GM19239 (cell line): Measurements from ENCODE around the gene KDM4C.
"Not testable (repeated sequence)": the region's sequence is repeated elsewhere in the genome, so short reads cannot be mapped to it uniquely, and the experiment has no call there.

Experiments used
- DNase-seq: peaks from one replicate; pipeline ENCODE4 v3.0.0; 2011; ENCODE audit warnings: low spot score; ENCODE audit not compliant: insufficient read length
- FAIRE-seq: peaks from 2 replicates; lab custom pipeline; 2011; peaks lifted over from hg19 to GRCh38; lab: Jason Lieb, UNC

Gene KDM4C

GRCh38 chr9:7003861-7004260 is 246.1 kb downstream of the KDM4C start:
- DNase-seq = no peak
- FAIRE-seq = no peak

GRCh38 chr9:7006417-7006816 is 248.6 kb downstream of the KDM4C start:
- DNase-seq (no peak), FAIRE-seq (no peak)

GRCh38 chr9:7008411-7008810 is 250.6 kb downstream of the KDM4C start:
- DNase-seq (no peak), FAIRE-seq (no peak)

GRCh38 chr9:7009065-7009464 is 251.3 kb downstream of the KDM4C start:
- FAIRE-seq = no peak

GRCh38 chr9:7011395-7012067 is 253.8 kb downstream of the KDM4C start:
- DNase-seq = no peak
- no peak for FAIRE-seq

More at GRCh38 chr9:7009065-7009464, 251.3 kb downstream of the KDM4C start:
- DNase-seq = no peak

- no peak for DNase-seq
- FAIRE-seq = no peak
Measured at GRCh38 chr9:7027996-7028395, 270.2 kb downstream of the KDM4C start.

- FAIRE-seq = no peak
Measured at GRCh38 chr9:7028591-7028990, 270.8 kb downstream of the KDM4C start.

GRCh38 chr9:7030943-7031342 is 273.2 kb downstream of the KDM4C start:
- DNase-seq, FAIRE-seq: not testable (repeated sequence)

More at GRCh38 chr9:7028591-7028990, 270.8 kb downstream of the KDM4C start:
- no peak for DNase-seq

- FAIRE-seq = no peak
- no peak for DNase-seq
Measured at GRCh38 chr9:7033076-7034045, 275.6 kb downstream of the KDM4C start.

GRCh38 chr9:7037176-7037575 is 279.4 kb downstream of the KDM4C start:
- DNase-seq (no peak), FAIRE-seq (peak; percentile 49)

GRCh38 chr9:7042124-7042523 is 284.4 kb downstream of the KDM4C start:
- DNase-seq (no peak), FAIRE-seq (no peak)

- FAIRE-seq (no peak), DNase-seq (no peak)
Measured at GRCh38 chr9:7045361-7045760, 287.6 kb downstream of the KDM4C start.

- DNase-seq = no peak
Measured at GRCh38 chr9:7051711-7052110, 293.9 kb downstream of the KDM4C start.

GRCh38 chr9:7053903-7054302 is 296.1 kb downstream of the KDM4C start:
- DNase-seq (no peak), FAIRE-seq (no peak)

More at GRCh38 chr9:7051711-7052110, 293.9 kb downstream of the KDM4C start:
- FAIRE-seq = no peak

GRCh38 chr9:7055171-7055903 is 297.6 kb downstream of the KDM4C start:
- FAIRE-seq (peak; percentile 66), DNase-seq (no peak)

GRCh38 chr9:7056254-7056653 is 298.5 kb downstream of the KDM4C start:
- DNase-seq (no peak), FAIRE-seq (no peak)

GRCh38 chr9:7058473-7058872 is 300.7 kb downstream of the KDM4C start:
- DNase-seq (no peak), FAIRE-seq (no peak)

GRCh38 chr9:7067169-7067568 is 309.4 kb downstream of the KDM4C start:
- FAIRE-seq (no peak), DNase-seq (no peak)

- DNase-seq (no peak), FAIRE-seq (no peak)
Measured at GRCh38 chr9:7071916-7072315, 314.1 kb downstream of the KDM4C start.

- no peak for DNase-seq
Measured at GRCh38 chr9:7073706-7074105, 315.9 kb downstream of the KDM4C start.

More at GRCh38 chr9:7073706-7074105, 315.9 kb downstream of the KDM4C start:
- FAIRE-seq = no peak
